ENCODE results near the gene SDF4.

DNA sequence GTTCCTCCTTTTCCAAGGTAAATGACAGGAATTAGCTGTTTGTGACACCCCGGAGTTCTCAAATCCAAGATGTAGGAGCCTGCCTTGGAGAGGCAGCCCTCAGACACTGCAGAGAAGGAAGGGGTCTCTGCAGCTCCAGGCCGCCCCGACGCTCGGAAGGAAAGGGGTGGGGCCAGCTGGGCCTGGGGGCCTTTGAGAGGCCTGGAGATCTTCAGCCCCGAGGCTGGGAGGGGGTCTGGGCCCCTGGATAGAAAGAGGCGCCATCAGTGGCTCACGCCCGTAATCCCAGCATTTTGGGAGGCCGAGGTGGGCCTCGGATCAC is 24.3 kb downstream of the SDF4 start:
- TF ChIP-seq CTCF (conservative IDR thresholded peaks at IDR 0.05 in 1 of 2, IDR thresholded peaks at IDR 0.05 in 1 of 2; ENCODE audit: extremely low read depth in 1 of 2, insufficient read depth in 1 of 2, low read depth in 1 of 2, low read length in 2 of 2): no peak
- TF ChIP-seq EZH2 (IDR thresholded peaks at IDR 0.05; ENCODE audit: borderline replicate concordance, low read length): no peak
